GM18867 (cell line): ENCODE results near the gene ARHGAP12.
A peak's percentile ranks its signal among the peaks of the same experiment; 100 is the strongest.
"Not testable (repeated sequence)": the region's sequence is repeated elsewhere in the genome, so short reads cannot be mapped to it uniquely, and the experiment has no call there.

Experiments used
- ATAC-seq: cut with Tn5 transposase; IDR thresholded peaks from one replicate; pipeline ENCODE4 v1.9.1; 2021; ENCODE audit warnings: mild to moderate bottlenecking, moderate library complexity; ENCODE audit not compliant: unreplicated experiment

Gene ARHGAP12

DNA sequence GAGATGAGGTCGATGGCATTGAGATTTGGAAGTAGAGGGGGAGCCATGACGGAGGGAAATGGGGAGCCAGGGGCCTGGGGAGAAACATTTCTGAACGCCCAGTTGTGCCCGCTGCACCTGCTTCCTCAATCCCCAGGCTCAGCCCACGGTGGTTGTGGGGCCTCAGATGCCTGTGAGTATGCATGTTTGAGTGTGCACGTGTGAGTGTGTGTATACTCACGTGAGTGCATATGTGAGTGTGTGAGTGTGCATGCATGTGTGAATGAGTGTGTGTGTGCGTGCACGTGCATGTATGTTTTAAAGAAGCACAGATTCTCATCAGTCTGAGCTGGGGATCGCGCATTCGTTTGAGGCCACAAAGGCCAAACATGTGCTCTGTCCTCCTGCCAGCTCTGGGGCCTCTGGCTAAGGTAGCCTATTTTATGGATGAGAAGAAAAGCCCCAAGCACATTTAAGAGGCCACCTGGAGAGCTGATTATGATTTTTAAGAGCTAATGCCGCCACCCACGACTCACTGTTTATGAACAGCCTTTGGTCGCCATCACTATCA, 154.8 kb downstream of the ARHGAP12 start:
- no peak for ATAC-seq

DNA sequence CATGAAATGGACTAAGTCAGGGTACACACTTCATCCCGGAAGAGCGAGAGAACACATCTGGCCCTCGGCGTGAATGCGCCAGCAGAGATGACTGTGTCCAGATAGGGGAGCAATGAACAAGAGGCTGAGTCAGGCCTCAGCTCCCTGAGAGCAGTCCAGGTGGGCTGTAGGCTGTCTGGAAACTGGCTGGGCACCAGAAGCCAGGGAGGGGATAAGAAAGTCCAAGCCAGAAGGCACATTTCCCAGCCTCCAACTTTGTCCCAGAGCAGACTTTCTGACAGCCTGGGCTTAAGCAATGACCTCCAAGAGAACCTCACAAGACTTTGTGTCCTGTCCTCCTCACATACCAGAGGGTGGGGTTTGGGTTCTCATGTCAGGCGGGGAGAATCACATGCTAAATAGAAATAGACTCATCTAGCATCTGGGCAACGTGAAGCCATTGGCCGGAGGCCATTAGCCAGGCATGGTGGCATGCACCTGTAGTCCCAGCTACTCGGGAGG, 157.2 kb downstream of the ARHGAP12 start:
- ATAC-seq: no peak

DNA sequence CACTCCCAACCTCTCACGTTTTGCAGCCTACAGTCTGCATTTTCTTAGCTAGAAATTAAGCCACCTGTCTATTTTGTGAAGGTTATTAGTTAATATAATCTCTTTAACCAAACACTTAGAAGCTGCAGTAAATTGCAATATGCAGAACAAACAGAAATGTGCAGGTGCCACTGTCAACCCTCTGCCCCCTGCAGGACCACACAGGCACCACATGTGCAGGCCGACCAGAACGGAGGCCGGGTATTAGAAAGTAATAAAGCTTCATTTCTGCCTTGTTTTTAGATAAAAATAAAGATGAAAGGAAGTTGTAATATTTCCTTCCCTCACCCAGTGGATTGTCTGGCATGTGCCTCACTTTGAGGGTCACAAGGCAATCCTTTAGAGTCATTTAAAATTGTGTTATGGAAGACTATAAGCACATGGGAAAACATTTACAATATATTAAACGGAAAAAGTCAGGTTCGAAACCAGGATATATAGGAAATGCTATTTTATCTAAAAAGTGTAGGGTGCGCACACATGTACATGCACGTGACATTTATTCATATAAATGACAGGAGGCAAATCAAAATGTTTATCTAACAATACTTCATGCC, 158.2 kb downstream of the ARHGAP12 start:
- peak; percentile 87 for ATAC-seq

DNA sequence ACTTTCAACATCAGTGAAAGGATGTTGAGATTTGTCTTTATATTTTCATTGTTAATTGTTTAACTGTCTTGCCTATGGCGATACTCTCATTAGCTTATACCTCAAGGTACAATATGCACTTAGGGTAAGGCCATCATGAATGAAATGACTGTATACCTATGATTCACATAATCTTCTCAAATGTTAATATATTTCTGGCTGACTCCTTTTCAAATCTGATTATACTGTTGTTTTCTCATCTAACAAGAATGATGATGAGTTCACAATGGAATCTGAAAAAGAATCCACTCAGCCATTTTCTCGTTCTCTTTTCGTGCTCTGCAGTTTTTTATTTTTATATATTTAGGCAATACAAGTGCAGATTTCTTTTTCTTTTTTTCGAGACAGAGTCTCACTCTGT, 159.1 kb downstream of the ARHGAP12 start:
- no peak for ATAC-seq

DNA sequence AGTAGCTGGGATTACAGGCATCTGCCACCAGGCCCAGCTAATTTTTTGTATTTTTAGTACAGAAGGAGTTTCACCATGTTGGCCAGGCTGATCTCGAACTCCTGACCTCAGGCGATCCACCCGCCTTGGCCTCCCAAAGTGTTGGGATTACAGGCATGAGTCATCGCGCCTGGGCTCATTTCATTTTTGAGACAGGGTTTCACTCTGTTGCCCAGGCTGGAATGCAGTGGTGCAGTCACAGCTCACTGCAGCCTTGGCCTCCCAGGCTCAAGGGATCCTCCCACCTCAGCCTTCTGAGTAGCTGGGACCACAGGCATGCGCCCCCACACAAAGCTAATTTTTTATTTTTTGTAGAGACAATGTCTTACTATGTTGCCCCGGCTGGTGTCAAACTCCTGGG, 159.7 kb downstream of the ARHGAP12 start:
- not testable (repeated sequence) for ATAC-seq

DNA sequence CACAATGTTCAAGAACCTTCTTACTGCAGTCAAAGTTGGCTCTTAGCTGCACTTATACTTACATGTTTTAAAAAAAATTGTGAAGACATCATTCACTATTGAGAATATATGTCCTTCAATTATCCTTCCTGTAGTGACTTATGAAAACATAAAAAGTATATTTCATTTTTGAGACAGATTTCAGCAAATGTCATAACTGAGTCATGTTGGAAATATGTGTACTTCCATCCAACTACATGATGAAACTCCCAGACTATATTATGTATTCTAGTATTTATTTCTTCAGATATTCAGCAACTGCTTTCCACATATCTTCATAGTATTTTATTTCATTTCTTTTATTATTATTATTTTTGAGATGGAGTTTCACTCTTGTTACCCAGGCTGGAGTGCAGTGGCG, 160.2 kb downstream of the ARHGAP12 start:
- no peak for ATAC-seq

DNA sequence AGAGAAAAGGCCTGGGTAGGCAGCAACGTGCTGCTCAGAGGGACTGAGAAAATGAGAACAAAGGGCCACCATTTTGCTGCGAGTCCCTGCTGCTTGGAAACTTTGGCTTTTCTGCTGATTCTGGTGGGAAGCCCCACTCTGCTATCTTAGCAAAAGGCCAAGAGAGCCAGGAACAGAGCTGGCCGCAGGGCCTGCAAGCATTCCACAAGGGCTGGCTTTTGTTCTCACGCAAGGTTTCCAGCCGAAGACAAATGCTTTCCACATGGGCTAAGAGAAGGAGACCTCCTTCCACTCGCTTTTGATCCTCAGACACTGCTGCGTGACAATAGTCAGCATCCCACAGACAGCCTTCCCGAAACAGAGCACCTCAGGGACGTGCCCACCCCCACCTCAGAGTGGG, 163.1 kb downstream of the ARHGAP12 start:
- ATAC-seq: no peak

DNA sequence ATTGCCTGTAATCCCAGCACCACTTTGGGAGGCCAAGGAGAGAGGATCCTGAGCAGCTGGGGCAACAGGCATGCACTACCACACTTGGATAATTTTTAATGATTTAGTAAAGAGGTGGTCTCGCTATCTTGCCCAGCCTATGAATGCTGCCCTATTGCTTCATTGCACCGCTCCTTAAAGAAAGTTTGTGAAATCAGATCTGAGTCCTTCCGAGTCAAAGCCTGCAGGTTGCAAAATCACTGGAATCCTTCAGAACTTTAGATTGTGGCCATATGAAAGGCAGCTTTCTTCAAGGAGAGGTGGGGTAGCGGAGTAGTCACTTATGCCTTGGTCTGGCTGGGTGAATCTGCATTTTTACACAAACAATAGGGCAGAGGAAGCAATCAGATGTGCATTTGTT, 166.3 kb downstream of the ARHGAP12 start:
- no peak for ATAC-seq

DNA sequence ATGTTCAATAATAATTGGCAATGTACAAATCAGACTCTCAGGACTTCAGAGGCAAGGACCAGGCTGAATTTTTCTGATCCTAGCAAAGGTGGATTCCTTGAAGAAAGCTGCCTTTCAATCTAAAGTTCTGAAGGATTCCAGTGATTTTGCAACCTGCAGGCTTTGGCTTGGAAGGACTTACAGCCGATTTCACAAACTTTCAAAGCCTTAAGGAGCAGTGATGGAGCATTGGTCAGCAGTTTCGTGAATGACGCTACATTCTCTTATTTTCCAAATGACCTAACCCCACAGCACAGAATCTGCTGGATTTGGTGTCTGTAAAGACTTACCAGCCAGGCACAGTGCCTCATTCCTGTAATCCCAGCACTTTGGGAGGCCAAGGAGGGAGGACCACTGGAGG, 167.5 kb downstream of the ARHGAP12 start:
- no peak for ATAC-seq

DNA sequence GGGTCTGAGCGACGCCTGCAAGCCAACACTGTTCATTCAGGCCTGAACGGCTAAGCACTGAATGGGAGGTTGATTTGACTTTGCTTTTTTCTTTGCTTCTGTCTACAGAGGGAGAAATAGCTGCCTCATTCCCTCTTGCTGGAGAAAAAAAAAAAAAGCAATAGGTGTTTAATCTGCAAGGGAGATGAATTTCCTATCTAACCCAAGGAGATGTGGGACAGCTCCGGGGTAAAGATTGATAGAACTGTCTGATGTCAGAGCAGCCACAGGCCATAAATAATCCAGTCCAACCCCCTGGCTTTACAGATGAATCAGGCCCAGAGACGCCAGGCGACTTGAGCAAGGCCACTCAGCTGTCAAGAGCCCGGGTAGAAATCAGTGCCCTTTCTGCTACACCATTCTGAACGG, 168.0 kb downstream of the ARHGAP12 start:
- no peak for ATAC-seq

DNA sequence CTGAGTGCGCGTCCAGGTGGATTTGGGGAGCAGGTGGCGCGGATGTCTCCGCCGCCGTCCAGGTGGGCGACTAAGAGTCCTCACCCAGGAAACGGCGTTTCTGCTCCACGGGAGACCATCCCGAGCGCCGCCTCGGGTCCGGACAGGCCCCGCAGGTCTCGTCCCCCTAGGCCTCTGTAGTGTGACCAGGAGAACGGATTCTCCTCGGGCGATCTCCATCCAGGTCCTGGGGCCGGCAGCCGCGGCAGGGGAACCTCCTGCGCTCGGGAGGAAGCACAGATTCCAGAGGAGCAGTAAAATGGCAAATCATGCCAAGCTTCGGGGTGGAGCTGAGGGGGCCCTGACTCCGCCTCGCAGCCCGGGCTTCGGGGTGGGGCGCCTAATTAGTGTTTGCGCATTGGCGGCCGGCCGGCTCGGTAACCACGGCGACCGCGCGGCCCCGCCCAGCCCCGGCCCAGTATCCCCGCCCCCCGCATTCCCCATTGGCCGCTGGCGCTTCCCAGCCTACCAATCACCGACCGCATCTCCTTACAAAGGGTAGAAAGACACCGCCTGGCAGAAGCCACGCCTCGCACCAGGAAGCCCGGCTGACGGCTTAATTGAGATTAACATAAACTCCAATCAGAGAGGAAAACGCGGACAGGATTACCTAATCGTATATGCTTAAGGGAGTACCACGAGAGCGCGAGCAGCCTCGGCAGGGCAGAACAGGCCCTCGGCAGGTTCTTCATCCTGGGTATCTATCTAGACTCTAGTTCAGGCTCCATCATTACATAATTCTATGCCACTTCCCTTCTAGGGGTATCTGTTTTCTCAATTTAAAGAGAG, 168.6 kb downstream of the ARHGAP12 start:
- ATAC-seq: peak; percentile 95

DNA sequence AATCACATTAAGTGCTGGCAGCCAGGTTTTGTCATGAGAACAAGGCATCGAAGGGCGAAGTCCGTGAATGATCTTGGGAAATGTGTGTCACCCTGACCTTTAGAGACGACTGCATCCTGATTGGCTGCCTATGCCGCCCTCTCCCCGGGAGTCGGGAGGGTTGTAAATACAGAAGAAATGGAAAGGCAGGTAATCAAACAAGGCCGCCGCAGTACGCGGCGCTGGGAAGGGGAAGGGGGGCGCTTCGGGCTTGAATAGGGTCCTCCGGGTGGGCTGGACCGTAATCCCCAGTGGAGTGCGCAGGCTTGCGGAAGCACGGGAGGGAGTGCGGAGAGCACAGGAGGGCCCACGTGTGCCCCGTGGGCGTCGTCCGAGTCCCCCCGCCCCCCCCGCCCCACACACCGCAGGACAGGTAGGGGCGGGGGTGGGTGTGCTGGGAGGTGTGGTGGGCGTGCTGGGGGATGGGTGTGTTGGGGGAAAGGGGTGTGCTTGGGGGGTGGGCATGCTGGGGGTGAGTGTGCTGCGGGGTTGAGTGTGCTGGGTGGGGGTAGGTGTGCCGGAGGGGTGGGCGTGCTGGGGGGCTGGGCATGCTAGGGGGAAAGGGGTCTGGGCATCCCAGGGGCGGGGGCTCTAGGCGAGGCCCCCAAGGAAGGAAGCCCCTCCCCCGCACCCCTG, 169.4 kb downstream of the ARHGAP12 start:
- no peak for ATAC-seq

DNA sequence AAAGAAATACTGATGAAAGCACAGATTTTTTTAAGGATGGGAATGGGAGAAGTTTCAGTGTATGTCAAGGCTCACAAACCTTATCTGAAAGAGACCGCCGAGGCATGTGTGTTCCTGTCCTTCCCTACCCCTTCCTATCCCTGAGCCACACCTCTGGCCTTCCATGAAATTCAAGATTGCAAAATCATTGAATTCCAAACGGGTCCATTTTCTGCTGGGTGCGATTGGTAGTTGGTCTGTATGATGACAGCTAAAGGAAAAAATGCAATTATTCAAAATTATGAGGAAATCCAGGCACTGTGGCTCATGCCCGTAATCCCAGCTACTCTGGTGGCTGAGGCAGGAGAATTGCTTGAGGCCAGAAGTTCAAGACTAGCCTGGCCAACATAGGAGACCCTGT, 170.1 kb downstream of the ARHGAP12 start:
- ATAC-seq: no peak

DNA sequence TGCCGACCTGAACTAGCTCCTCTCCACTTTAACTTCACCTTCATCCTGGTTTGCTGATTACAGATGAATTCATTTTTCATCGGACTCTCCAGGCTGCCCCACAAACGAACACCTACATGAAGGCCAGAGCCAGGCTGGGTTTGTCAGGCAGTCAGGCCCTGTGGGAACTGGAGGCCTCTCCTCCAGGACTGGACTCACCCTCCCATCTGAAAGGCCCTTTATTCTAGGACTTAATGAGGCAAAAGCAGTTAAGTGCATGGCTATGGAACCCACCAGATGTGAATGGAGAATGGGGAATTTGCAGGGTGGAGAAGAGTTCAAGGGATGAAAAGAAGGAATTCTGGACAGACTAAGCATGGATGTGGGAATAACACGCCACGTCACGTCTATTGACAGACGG, 170.8 kb downstream of the ARHGAP12 start:
- ATAC-seq: no peak

DNA sequence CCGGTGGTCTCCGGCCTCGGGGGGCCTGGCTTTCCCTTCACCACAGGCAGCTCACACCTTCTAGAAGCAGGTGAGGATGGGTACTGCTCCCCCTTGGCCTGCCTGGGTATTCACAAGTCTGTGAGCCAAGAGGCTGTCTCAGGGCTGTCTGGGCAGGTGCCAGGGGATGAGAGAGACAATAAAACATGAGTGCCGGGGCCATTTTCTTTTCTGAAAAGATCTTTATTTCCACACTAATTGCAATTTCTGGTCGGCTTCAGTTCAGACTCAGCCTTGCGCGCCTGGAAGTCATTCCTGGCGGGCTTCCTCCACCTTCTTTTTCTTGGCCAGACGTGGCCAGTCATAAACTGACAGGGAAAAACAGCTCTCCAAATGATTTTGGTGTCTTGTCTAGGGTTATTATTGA, 171.2 kb downstream of the ARHGAP12 start:
- no peak for ATAC-seq

DNA sequence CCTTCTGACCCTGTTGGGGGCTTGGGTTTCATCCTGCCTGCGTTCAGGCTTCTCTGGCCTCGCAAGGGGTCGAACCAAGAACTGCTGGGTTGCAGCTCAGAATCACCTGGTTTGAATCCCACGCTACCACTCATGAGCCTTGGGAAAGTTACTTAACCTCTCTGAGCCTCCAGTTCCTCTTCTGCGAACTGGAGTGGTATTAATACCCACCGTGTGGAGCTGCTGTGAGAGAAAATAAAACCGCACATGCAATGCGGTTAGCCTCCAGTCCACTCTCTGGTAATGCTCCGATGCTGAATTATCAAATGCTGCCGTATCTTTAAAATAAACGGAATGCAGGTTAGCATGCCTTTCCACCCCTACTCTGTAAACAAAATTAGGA, 171.9 kb downstream of the ARHGAP12 start:
- no peak for ATAC-seq

DNA sequence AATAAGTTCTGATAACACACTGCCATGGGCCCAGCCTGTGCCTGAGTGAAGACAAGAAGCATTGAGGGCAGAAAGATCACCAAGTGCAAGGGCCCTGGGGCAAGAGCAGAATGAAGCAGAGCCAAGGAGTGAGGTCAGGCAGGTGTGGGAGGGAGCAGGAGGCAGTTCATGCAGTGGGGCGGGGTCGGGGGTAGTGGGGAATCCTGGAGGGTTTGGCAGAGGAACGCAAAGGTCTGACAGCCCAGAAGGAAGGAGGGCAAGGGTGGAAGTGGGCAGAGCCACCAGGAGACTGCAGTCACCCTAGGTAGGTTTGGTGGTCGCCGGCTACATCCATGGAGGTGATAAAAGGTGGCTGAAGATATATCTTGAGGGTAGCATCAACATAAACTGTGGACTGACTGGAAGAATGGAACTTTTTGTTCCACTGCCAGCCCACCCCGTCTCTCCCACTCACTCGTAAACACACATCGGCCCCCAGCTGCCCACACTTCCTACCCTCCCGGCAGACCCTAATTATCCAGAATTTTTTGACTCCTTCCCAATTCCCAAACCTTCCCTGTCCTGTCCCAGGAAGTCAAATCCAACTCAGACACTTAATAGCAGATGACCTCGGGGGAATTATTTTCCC, 172.4 kb downstream of the ARHGAP12 start:
- ATAC-seq: no peak
